HFF-Myc (cell line): ENCODE measurements around the gene RUNX2.
A peak's percentile ranks its signal among the peaks of the same experiment; 100 is the strongest.

Experiments
- DNase-seq: peaks from one replicate; pipeline ENCODE4 v3.0.0-alpha.2; 2011; ENCODE audit warnings: low read depth; ENCODE audit errors: extremely low read depth
- H3K4me3 ChIP-seq: replicated peaks from 2 replicates; pipeline ENCODE4 v1.5.1; 2011; ENCODE audit warnings: low read depth, mild to moderate bottlenecking, control low read depth, low read length
- TF ChIP-seq, protein P1 (sequence below): IDR thresholded peaks from 2 replicates; pipeline ENCODE4 v1.5.1; 2012; ENCODE audit warnings: mild to moderate bottlenecking, low read depth, low read length, control low read depth; ENCODE audit errors: missing control alignments

Gene RUNX2

DNA sequence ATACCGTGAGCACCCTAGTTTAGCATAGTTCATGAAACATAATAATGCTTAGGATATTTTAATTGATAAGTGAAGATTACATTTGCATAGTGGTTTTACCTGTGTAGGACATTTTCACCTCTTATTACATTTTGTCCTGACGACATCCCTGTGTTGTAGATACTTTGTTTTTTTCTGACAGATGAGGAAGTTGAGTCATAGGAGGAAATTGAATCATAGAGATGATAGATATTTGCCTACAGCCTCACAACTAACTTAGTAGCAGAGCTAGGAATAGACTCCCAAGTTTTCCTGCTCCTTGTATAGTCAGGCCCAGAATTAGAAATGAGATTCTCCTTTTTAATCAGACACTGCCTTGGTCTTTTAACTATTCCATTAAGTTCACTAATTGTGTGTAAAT lies 150.1 kb downstream of the RUNX2 start:
- no peak for DNase-seq
- no peak overlapping the region for H3K4me3 ChIP-seq
- TF ChIP-seq, protein P1, sequence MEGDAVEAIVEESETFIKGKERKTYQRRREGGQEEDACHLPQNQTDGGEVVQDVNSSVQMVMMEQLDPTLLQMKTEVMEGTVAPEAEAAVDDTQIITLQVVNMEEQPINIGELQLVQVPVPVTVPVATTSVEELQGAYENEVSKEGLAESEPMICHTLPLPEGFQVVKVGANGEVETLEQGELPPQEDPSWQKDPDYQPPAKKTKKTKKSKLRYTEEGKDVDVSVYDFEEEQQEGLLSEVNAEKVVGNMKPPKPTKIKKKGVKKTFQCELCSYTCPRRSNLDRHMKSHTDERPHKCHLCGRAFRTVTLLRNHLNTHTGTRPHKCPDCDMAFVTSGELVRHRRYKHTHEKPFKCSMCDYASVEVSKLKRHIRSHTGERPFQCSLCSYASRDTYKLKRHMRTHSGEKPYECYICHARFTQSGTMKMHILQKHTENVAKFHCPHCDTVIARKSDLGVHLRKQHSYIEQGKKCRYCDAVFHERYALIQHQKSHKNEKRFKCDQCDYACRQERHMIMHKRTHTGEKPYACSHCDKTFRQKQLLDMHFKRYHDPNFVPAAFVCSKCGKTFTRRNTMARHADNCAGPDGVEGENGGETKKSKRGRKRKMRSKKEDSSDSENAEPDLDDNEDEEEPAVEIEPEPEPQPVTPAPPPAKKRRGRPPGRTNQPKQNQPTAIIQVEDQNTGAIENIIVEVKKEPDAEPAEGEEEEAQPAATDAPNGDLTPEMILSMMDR = no peak

DNA sequence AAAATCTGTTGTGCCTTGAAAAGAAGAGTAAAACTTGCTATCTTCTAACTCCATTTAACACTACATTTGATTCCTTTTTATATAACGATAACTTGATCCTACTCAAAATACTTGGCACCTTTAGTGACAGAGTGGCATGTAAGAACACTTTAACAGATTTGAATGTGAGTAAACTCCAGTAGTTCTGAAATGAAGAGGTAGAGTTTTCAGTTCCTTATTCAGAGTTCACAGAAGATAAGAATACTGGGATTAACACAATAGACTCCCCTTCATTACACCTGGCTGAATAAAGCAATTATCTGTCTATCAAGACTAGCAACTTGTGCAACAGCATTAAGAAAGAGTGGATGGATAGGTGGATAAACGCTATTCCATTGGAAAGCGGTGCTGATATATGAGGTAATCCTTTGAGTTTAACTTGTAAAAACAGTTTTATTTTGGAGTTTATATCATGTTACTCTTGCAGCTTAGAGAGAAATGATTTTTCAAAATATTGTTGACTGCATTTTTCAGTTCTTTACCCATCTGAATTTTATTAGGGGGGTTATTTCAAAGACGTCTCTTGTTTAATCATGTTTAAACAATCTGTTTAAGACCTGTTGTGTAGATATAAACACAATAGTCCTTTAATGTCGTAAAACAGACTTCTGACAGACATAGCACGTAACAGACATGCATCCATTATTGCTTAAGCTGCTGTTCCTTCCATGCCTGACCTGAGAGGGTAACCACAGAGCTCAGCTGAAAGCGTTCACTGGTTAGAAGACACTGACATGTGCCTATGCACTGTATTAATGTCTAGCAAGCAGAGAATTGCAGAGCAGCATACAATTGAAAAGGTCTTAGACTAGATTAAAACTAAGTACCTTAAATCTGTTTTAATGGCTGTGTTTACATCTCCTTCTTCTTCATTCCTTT lies 152.0 kb downstream of the RUNX2 start:
- TF ChIP-seq, protein P1 = no peak
- no peak overlapping the region for H3K4me3 ChIP-seq
- DNase-seq = peak; percentile 43

DNA sequence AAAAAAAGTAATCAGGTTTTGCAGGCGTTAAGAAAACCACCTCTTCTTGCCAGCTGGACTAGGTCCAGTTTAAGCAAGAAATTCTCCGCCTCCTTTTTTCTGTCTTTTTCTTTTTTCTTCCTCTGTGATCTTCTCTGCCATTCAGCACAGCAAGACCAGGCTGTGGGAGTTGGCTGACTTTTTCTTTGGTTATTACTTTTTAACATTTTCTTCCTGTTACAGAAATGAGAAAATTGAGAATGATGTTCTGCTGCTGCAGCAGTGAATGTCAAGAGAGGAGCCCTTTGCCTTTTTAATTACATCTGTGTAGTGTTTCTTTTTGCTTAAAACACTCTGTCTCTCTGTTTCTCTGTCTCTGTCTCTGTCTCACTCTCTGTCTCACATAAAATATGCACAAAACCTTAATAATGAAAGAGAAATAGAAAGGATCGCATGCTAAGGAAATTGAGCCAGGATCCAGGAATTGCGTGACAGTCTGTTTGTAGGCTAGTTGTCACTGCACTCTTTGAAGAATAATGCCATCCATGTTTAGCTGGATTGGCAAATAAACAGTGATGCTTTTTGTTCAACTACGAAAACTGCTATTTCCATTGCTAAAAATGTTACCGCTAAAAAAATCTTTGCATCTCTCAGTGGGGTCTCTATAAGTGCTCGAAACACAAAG lies 152.8 kb downstream of the RUNX2 start:
- TF ChIP-seq, protein P1 = no peak
- H3K4me3 ChIP-seq = no peak overlapping the region
- DNase-seq = no peak

DNA sequence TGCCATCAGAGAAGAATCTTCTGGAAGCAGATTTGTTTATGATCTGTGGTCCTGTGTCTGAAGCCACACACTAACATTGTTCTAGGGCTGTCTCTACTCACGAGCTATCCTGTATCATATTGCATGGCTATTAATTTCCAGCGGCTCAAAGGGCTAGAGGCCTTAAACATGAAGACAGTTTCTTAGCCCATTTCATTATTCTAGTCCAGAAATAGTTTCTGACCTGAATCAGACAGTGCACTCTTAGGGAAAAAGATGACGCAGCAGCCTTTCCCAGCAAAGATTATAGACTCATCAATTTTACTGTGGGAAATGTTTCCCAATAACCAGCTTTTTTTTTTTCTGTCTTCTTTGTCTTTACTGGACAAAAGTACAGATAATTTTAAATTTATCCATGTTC lies 154.9 kb downstream of the RUNX2 start:
- DNase-seq = no peak

DNA sequence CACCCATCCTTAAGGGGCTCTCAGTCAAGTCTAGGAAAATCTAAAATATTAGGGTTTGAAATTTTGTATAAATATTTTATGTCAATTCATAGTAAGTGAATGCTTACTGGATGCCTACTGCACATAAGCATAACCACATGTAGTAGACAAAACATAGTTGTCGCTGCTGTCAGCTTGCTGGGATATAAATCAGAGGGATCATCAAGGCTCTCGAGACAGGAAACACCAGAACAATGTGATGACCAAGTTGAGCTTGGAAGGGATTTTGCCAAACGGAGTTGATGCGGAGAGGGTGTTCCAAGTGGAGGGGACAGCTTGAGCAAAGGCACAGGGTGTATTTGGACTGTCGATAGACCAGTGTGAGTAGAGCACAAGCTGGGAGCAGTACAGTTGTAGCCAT lies 155.4 kb downstream of the RUNX2 start:
- H3K4me3 ChIP-seq = no peak overlapping the region
- TF ChIP-seq, protein P1 = no peak
- DNase-seq = no peak

More for the DNA sequence above, 154.9 kb downstream of the RUNX2 start:
- TF ChIP-seq, protein P1 = no peak
- H3K4me3 ChIP-seq = no peak overlapping the region

DNA sequence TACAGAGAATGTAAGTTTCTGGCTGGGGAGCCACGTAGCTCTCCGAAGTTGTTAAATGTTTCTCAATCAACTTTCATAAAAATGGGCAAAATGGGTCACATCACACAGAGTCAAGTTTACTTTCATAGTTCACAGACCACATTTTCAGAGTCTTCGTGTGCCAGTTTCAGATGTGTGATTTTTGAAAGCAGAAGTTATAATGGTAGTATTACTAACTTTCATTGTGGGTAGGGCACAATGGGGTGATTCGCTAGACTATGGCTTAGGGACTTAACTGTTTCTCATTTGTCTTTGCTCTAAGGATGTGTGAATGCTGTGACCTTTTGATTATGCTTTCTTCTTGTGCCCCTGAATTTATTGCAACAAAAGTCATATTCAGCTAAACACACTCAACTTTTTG lies 158.6 kb downstream of the RUNX2 start:
- H3K4me3 ChIP-seq = no peak overlapping the region
- TF ChIP-seq, protein P1 = no peak
- no peak for DNase-seq
